Hepatocyte (in vitro differentiated cells): ENCODE data around the gene MROH2A. TPM values are rescaled to one million over a fixed set of nuclear protein-coding genes. Genes with fewer than 3 reads are reported as not detected.

Source experiments
- DNase-seq: peaks from one replicate; pipeline ENCODE4 v3.0.0-alpha.2; 2016; ENCODE audit warnings: low spot score
- H2AFZ ChIP-seq: fragments of 200-600 bp; sonication (generic); 2 replicates; pipeline ENCODE4 v1.6.0; 2016; ENCODE audit warnings: antibody characterized with exemption, mild to moderate bottlenecking
- H3K27ac ChIP-seq: fragments of 200-600 bp; sonication (generic); 2 replicates; pipeline ENCODE4 v1.5.1; 2016; ENCODE audit warnings: mild to moderate bottlenecking
- H3K27me3 ChIP-seq: fragments of 200-600 bp; sonication (generic); 2 replicates; pipeline ENCODE4 v1.6.1; 2016
- H3K36me3 ChIP-seq: fragments of 200-600 bp; sonication (generic); replicated peaks from 2 replicates; pipeline ENCODE4 v1.5.1; 2016; ENCODE audit warnings: low read depth; ENCODE audit not compliant: insufficient read depth
- H3K4me1 ChIP-seq: fragments of 200-600 bp; sonication (generic); 2 replicates; pipeline ENCODE4 v1.5.1; 2016; ENCODE audit warnings: mild to moderate bottlenecking, moderate library complexity; ENCODE audit not compliant: insufficient read depth
- H3K4me2 ChIP-seq: fragments of 200-600 bp; sonication (generic); 2 replicates; pipeline ENCODE4 v1.6.0; 2016
- H3K4me3 ChIP-seq: fragments of 200-600 bp; sonication (generic); 2 replicates; pipeline ENCODE4 v1.5.1; 2016; ENCODE audit warnings: mild to moderate bottlenecking
- H3K79me2 ChIP-seq: fragments of 200-600 bp; sonication (generic); 2 replicates; pipeline ENCODE4 v1.6.0; 2017; ENCODE audit warnings: mild to moderate bottlenecking
- H3K9me2 ChIP-seq: fragments of 200-600 bp; sonication (generic); replicated peaks from 2 replicates; pipeline ENCODE4 v1.6.0; 2017; ENCODE audit warnings: mild to moderate bottlenecking; ENCODE audit not compliant: insufficient read depth
- H3K9me3 ChIP-seq: fragments of 200-600 bp; sonication (generic); 2 replicates; pipeline ENCODE4 v1.5.1; 2016; ENCODE audit warnings: low read depth, mild to moderate bottlenecking
- H4K20me1 ChIP-seq: fragments of 200-600 bp; sonication (generic); 2 replicates; pipeline ENCODE4 v1.6.0; 2016; ENCODE audit warnings: mild to moderate bottlenecking; ENCODE audit not compliant: insufficient read depth, poor library complexity, severe bottlenecking
- EZH2 ChIP-seq: fragments of 200-600 bp; sonication (generic); IDR thresholded peaks from 2 replicates; pipeline ENCODE4 v1.6.1; 2016; ENCODE audit warnings: antibody characterized with exemption, mild to moderate bottlenecking, borderline replicate concordance
- EZH2phosphoT487 ChIP-seq: fragments of 200-600 bp; sonication (generic); IDR thresholded peaks from one replicate; pipeline ENCODE4 v1.6.1; 2018; ENCODE audit warnings: antibody characterized with exemption, mild to moderate bottlenecking, low read depth, moderate library complexity; ENCODE audit not compliant: unreplicated experiment, severe bottlenecking
- WGBS: methylation state at CpG from one replicate; pipeline ENCODE4 v1.1.6; 2016; ENCODE audit warnings: low lambda C conversion rate; ENCODE audit errors: missing lambda C conversion rate; 5-methylcytosine and 5-hydroxymethylcytosine counted together
- polyA plus RNA-seq: library from polyadenylated mRNA; unstranded; fragments of >200 nt; fragmentation: Nextera tagmentation; extraction: Ambion mirVana; gene quantifications from 2 replicates; pipeline ENCODE4 v1.2.1, GENCODE V29; 2016
- total RNA-seq: library from RNA; depleted of rRNA; stranded (reverse); fragments of >200 nt; gene quantifications from 2 replicates; pipeline ENCODE4 v1.2.3, GENCODE V29; 2014
- TF ChIP-seq, protein P1 (sequence below): fragments of 200-600 bp; sonication (generic); IDR thresholded peaks from 2 replicates; pipeline ENCODE4 v1.5.1; 2016; ENCODE audit warnings: antibody characterized with exemption, mild to moderate bottlenecking; ENCODE audit not compliant: poor library complexity

Gene MROH2A
- total and polyA plus RNA-seq, 2 experiments from 2014 or later, result not detected

DNA sequence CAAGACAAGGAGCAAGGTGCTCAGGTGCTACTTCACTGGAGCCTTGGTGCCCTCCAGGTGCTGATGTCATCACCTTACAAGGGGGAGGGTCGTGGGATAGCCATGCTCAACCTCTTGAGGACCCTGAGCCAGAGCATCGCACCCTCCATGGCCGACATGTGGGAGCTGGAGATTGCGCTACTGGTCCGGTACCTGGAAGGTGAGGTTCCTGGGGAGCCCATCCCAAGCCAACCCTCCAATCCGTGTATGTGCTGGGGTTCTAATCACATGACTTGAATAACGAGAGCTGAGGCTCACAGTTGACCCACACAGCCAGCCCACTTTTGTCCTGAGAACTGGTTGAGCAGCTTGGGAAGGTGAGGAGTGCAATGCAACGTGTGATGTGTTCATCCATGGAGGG, 25.9 kb downstream of the MROH2A start:
- no peak for DNase-seq
- H3K27me3 ChIP-seq, result no peaks in the 10 kb centered on the region
- no peak overlapping the region for H3K4me2 ChIP-seq
- no peak overlapping the region for H2AFZ ChIP-seq
- no peaks in the 10 kb centered on the region for H3K79me2 ChIP-seq
- no peak for TF ChIP-seq EZH2phosphoT487
- no peak overlapping the region for H3K27ac ChIP-seq
- H3K4me1 ChIP-seq, result no peaks in the 10 kb centered on the region
- H3K9me2 ChIP-seq, result no peaks in the 10 kb centered on the region
- H3K9me3 ChIP-seq, result no peaks in the 10 kb centered on the region
- WGBS, result 68% methylated on average over 8 of the region's 8 CpGs
- H4K20me1 ChIP-seq, result no peaks in the 10 kb centered on the region
- no peak overlapping the region for H3K4me3 ChIP-seq
- no peaks in the 10 kb centered on the region for H3K36me3 ChIP-seq

DNA sequence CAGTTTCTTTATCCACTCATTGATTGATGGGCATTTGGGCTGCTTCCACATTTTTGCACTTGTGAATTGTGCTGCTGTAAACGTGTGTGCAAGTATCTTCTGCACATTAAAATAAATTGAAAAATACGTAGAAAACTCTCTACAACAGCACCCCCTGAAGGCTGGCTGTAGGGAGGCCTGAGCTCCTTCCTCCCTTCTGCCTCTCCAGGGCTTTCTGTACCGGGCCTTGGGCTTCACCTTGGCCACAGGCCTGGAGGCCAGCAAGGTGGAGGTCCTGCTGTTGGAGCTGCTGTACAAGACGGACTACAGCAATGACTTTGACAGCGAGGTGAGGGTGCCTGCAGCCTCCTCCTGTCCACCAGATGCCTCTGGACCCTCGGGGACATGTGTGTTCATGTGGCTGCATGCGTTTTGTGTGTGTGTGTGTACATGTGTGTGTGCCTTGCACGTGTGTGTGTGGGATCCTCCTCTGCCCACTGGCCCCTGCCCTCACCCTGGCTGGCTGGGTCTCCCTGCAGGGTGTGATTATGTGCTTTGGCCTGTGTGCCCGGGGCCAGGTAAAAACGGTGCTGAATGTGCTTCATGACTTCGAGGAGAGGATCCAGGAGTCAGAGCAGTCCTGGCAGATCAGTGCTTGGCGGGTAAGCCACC, 29.2 kb downstream of the MROH2A start:
- Histone ChIP-seq H3K27me3 (no peaks in the 10 kb centered on the region), H3K4me2 (no peak overlapping the region), H3K9me3 (no peaks in the 10 kb centered on the region), H2AFZ (no peak overlapping the region), H3K9me2 (no peaks in the 10 kb centered on the region), H3K27ac (no peak overlapping the region), H3K4me1 (no peaks in the 10 kb centered on the region), H3K36me3 (no peaks in the 10 kb centered on the region), H3K4me3 (no peak overlapping the region), H4K20me1 (no peaks in the 10 kb centered on the region), H3K79me2 (no peaks in the 10 kb centered on the region)
- 72% methylated on average over 12 of the region's 12 CpGs for WGBS
- TF ChIP-seq EZH2phosphoT487 (no peak), EZH2 (no peak)
- TF ChIP-seq, protein P1, sequence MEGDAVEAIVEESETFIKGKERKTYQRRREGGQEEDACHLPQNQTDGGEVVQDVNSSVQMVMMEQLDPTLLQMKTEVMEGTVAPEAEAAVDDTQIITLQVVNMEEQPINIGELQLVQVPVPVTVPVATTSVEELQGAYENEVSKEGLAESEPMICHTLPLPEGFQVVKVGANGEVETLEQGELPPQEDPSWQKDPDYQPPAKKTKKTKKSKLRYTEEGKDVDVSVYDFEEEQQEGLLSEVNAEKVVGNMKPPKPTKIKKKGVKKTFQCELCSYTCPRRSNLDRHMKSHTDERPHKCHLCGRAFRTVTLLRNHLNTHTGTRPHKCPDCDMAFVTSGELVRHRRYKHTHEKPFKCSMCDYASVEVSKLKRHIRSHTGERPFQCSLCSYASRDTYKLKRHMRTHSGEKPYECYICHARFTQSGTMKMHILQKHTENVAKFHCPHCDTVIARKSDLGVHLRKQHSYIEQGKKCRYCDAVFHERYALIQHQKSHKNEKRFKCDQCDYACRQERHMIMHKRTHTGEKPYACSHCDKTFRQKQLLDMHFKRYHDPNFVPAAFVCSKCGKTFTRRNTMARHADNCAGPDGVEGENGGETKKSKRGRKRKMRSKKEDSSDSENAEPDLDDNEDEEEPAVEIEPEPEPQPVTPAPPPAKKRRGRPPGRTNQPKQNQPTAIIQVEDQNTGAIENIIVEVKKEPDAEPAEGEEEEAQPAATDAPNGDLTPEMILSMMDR, result no peak
- no peak for DNase-seq

DNA sequence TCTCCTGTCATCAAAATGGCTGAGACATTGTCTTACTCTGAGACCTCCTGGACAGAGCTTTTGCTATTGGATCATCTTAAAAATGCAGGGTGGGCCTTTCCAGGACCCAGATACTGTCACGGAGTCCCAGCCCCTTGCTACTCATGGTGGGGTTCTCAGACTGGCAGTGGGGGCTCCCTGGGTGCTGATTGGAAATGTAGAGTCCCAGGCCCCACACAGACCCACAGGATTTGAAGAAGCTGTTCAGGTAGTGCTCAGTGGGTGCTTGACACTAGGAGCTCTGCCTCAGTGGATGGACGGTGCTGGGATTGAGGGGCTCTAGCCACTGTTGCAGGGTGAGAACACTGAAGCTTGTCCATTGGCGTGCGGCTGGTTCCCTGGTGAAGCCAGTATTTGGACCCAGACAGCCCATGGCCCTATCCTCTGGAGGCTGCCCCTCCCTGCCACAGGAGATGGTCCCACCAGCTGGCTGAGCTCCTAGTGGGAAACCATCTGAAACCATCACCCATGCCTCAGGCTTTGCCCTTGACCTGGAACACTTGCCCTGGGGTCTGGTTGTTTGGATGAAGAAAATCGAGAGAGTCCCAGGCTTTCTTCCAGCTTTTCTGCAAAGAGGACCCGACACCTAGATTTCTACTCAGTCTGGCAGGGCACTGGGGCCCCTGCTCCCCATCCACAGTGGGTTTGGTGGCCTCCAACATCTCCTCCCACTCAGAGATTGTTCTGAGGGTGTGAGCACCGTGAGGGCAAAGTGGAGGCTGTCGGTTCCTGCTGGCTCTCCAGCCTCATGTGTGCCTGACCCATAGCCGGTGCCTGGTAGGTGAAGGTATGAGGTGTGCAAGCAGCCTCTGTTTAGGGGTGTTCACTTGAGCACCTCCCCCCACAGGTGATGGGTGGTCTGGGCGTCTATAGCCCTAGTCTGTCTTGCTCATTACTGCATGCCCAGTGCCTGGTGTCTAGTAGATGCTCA, 30.1 kb downstream of the MROH2A start:
- no peaks in the 10 kb centered on the region for H3K36me3 ChIP-seq
- no peak for DNase-seq
- TF ChIP-seq, protein P1, result no peak
- no peak for TF ChIP-seq EZH2phosphoT487
- no peak for TF ChIP-seq EZH2
- no peak overlapping the region for H3K27ac ChIP-seq
- no peak overlapping the region for H2AFZ ChIP-seq
- no peak overlapping the region for H3K4me2 ChIP-seq
- H3K79me2 ChIP-seq, result no peaks in the 10 kb centered on the region
- H3K27me3 ChIP-seq, result no peaks in the 10 kb centered on the region
- no peaks in the 10 kb centered on the region for H3K9me2 ChIP-seq
- no peaks in the 10 kb centered on the region for H3K9me3 ChIP-seq
- H4K20me1 ChIP-seq, result no peaks in the 10 kb centered on the region
- 81% methylated on average over 10 of the region's 10 CpGs for WGBS
- no peak overlapping the region for H3K4me3 ChIP-seq
- H3K4me1 ChIP-seq, result no peaks in the 10 kb centered on the region

DNA sequence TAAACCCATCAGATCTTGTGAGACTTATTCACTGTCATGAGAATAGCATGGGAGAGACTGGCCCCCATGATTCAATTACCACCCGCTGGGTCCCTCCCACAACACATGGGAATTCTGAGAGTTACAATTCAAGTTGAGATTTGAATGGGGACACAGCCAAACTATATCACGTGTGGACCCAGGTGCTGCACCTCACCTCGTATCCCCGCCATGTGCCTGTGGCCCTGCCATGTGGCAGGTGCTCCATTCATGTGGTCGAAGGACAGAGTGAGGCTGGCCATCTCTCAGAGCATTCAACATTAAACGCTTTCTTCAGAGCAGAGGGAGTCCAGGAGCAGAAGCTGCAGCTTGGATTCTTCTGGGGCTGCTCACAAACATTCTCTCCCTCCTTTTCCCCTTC, 32.3 kb downstream of the MROH2A start:
- DNase-seq, result no peak
- WGBS, result 93% methylated on average over 6 of the region's 6 CpGs

More for the DNA sequence above, 32.3 kb downstream of the MROH2A start:
- Histone ChIP-seq H3K79me2 (no peaks in the 10 kb centered on the region), H4K20me1 (no peaks in the 10 kb centered on the region), H3K27me3 (no peaks in the 10 kb centered on the region), H3K4me1 (no peaks in the 10 kb centered on the region), H3K9me2 (no peaks in the 10 kb centered on the region), H3K4me2 (no peak overlapping the region), H3K4me3 (no peak overlapping the region), H2AFZ (no peak overlapping the region), H3K27ac (no peak overlapping the region), H3K9me3 (no peaks in the 10 kb centered on the region), H3K36me3 (no peaks in the 10 kb centered on the region)
- TF ChIP-seq, protein P1, result no peak
